IPS DF 19.7 (cell line): Measurements from ENCODE around the gene TSHR.
"Not testable (repeated sequence)": the region's sequence is repeated elsewhere in the genome, so short reads cannot be mapped to it uniquely, and the experiment has no call there.

Source experiments
- DNase-seq: peaks from one replicate; pipeline ENCODE4 v3.0.0-alpha.2; 2013; ENCODE audit warnings: low read depth, low spot score

TSHR gene

GRCh38 chr14:80955416-80955941 is at the start of gene TSHR:
Gene TSHR (plus strand): TSS chr14:80955621. CDS start chr14:80955681, 60 bp downstream.
- no peak for DNase-seq

GRCh38 chr14:80906336-80906735 is 49.1 kb upstream of the TSHR start:
- no peak for DNase-seq

- DNase-seq, result no peak
Observed at GRCh38 chr14:80906946-80907345, 48.5 kb upstream of the TSHR start.

GRCh38 chr14:80912013-80912412 is 43.4 kb upstream of the TSHR start:
- not testable (repeated sequence) for DNase-seq

DNA sequence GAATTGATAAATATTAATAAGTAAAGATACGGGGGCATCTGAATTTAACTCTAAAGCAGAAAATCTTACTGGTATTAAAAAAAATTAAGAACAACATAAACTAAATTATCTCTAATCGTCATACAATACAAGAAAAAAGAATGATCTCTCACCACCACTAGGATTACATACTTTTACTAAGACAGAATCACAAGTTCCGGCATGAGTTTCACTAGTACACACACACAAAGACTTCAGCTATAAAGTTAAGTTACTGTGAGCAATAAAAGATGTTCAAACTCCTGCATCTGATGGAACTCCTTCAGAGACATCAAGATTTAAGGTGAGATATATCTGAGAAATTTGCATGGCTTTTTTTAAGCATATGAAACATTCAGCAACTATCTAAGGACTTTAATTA is 35.8 kb upstream of the TSHR start:
- no peak for DNase-seq

GRCh38 chr14:80923368-80923767 is 32.1 kb upstream of the TSHR start:
- DNase-seq, result no peak

- no peak for DNase-seq
Observed at GRCh38 chr14:80924365-80925103, 30.9 kb upstream of the TSHR start.

DNA sequence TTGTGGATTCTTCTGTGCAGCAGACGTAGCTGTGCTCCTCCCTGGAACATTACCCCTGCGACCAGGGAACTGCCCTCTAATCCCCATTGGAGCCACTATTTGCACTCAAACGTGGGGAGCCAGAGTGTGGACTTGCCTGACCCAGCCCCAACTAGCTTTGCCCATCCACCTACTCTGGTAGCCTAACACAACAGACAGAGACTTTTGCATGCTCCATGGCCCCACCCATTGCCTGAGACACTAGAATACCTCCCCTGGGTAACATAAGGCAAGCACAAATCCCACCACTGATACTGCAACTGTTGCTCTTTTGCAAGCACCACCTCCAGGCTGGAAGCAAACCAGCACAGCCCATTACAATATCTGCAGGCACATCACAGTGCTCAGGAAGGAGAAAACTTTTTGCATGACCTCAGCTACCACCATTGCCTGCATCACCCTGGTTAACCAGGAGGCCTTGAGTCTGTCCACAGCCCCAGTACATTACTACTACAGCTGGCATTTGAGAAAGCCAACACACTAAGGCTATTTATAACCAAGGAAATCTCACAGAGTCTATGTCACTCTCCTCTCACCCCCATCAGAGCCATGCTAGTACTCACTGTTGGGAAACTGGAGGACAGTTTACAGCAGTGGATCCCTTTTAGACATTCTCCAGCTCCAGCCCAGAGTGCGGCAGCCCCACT is 28.9 kb upstream of the TSHR start:
- DNase-seq, result no peak

DNA sequence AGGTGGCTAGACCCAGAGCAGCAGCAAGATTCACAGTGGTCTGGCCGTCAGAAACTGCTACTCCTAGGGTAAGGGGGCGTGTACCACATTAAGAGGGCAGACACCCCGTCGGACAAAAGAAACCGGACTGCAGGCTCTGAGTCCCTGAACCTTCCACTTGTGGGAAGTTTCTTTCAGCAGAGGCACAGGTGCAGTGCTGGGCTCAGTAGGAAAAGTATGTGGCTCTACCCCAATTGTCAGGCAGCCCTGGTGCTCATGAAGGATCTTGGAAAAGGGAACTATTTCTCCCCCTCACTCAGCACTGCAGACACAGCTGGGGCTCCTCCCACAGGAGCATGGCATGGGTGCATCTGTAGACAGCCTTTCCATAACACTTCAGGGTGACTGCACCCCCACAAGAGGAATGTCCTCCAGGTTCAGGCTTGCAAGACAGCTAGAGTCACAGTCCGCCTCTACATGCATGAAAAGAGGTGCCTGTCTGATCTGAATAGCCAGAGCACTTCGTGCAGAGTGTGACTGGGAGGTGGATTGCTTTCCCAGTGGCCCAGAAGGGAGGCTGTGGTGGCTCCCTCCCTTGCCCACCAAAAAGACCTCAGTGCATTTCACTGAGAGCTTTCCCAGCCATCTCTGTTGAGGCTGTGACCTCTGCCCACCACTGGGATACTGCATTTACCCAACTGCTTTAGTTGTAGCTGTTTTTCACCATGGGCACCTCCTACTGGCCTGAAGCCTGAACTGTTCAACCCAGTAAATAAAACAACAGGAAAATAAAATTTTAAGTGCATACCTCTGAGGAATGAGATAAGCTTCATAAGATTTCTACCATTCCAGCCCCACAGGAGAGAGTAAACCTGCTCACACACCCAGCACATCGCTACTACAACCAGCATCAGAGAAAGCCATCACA is 28.1 kb upstream of the TSHR start:
- no peak for DNase-seq

DNA sequence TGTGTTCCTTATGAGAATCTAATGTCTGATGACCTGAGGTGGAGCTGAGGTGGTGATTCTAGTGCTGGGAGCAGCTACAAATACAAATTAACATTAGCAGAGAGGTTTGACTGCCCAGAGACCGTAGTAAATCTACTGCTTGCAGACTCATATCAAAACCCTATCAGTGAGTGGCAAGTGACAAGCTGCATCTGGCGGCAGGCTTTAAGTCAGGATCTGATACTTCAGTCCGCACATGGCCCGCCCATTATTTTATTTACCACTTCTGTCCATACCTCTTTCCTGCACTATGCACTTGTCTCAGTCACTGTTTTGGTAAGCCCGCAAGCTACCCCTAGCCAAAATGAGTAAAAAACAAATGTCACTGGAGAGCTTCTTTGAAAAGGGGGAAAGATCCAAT is 25.3 kb upstream of the TSHR start:
- DNase-seq, result no peak

DNA sequence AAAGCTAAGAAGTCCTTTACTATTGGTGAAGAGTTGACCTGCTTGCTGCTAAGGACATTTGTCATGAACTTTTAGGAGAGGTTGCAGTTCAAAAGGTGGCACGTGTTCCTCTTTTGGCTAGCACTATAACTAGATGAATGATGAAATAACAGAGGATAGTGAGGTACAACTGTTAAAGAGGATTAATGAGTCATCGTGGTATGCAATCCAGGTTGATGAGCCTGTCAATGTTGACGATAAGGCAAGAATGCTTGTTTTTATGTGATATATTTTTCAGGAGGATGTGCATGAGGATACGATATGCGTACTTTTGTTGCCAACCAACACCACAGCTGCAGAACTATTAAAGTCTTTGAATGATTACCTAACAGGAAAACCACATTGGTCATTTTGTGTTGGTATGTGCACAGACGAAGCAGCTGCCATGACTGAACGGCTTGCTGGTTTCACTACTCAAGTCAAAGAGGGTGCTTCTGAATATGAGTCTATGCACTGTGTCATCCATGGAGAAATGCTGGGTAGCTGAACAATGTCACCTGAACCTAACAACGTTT is 24.5 kb upstream of the TSHR start:
- no peak for DNase-seq

DNA sequence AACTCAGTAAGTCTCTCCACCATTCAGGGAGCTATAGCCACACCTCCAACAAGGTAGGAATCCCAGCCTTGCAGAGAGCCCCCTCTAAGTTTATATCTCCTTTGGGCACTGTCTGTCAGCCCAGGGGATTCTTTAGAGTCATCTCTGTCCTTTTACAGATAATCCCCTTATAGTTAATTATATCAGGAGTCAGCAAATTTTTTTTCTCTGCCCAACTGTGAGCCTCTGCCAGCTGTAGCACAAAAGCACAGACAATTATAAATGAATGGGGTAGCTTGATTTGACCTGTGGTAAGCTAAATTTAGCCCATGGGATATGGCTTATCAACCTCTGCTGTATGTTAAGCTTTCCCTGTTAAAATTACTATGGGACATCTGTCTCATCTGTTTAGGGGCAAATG is 22.1 kb upstream of the TSHR start:
- no peak for DNase-seq

- DNase-seq, result no peak
Observed at GRCh38 chr14:80933686-80934085, 21.7 kb upstream of the TSHR start.

GRCh38 chr14:80940146-80940545 is 15.3 kb upstream of the TSHR start:
- DNase-seq, result no peak

DNA sequence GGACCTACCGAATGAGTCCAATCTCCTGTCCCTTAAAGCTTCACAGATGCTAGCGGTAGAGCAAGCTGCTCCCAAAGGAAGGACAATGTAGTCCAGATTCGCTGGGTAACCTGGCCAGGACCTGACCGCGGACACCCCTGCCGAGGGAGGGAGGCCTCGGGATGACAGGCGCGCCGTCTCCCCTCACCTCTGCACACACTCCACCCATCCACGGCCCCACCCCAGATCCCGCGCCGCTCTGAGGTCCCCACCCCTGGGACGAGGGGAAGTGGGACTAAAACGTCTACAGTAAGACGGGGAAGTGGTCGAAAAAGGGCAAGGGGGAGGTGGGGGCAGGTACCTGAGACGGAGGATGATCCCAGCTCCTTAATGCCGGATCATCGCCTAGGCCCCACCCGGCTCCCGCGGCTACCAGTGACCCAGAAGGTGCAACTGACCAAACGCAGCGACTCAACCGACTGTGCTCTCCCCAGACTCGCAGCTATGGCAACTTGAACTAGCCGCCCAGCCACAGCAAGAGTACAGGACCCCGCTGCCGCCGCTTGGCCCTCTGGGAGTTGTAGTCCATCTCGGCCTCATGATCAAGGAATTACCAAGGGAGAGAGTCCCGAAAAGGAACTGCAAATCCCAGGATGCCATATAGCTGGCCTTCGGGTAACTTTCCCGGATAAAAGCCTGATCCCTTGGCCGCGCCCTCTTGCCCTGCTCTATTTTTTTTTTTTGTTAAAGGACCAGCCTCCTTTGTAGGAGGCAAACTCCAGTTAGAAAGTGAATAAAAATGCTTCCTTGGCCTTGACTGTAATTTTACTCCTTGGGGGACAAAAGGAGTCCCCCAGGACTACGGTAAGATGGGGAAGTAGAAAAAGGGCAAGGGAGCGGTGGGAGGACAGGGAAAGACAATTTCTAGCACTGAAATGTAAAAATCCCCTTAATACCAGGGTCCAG is 13.9 kb upstream of the TSHR start, which contains the start of gene CEP128:
TSS of gene CEP128 (minus strand) at position 498 of the 945 bp plus-strand sequence.
- DNase-seq, result peak; percentile 98

DNA sequence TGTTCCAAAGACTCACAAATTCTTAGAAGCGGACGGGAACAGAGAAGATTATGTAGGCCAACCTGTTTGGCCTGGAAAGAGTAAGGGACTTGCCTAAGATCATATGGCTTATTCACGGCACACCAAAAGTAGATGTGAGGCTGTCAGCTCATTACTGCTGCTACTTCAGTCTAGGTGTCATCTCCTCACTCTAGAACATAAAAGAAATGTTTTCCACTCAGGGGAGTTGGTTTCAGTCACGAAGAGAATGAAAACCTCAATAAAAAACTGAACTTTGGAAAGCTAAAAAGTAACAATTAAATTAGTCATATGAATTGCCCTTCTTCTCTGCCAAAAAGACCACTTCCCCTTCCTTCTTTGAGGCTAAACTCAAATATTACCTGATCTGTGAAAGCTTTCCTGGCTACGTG is 13.2 kb upstream of the TSHR start:
- no peak for DNase-seq

GRCh38 chr14:80944861-80945617 is 10.4 kb upstream of the TSHR start:
- DNase-seq, result no peak

GRCh38 chr14:80946187-80946586 is 9.2 kb upstream of the TSHR start:
- DNase-seq, result no peak

DNA sequence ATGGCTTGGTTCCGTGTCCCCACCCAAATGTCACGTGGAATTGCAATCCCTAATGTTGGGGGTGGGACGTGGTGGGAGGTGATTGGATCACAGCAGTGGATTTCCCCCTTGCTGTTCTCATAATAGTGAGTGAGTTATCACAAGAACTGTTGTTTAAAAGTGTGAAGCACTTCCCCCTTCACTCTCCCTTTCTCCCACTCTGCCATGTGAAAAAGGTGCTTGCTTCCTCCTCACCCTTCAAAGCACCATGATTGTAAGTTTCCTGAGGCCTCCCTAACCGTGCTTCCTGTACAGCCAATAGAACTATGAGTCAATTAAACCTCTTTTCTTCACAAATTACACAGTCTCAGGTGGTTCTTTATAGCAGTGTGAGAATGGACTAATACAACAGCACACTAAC is 8.6 kb upstream of the TSHR start:
- DNase-seq, result no peak

- no peak for DNase-seq
Observed at GRCh38 chr14:80948291-80948690, 7.1 kb upstream of the TSHR start.
